GM21723 (cell line): ENCODE results near the gene SPIRE1.
"Not testable (repeated sequence)": the region's sequence is repeated elsewhere in the genome, so short reads cannot be mapped to it uniquely, and the experiment has no call there.

Experiments used
- ATAC-seq: cut with Tn5 transposase; IDR thresholded peaks from one replicate; pipeline ENCODE4 v1.9.1; 2021; ENCODE audit warnings: mild to moderate bottlenecking, moderate library complexity; ENCODE audit not compliant: unreplicated experiment

Gene SPIRE1

GRCh38 chr18:12556946-12557806, 100.7 kb downstream of the SPIRE1 start:
- ATAC-seq: no peak

DNA sequence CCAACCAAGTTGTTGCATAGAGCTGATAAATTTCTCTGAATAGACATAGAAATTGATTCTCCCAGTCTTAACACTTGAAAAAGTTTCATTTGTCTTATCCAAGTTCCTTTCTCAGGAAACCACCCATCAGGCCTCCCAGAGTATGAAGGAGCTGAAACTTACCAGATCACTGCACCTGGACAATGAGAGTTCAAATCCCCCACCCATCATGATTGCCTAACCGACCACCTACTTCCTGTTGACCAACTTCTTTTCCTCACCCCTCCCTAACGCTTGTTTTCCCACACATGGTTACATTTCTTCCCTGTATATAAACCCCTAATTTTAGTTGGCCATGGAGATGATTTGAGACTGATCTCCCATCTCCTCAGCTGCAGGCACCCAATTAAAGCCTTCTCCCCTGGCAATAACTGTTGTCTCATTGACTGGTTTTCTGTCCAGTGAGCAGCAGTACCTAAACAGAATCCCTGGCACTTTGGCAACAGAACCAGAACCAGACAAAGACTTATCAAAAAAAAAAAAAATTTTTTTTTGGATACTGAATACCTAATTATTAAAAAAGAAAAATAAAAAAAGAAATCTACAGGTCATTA, 103.0 kb downstream of the SPIRE1 start:
- no peak for ATAC-seq

- no peak for ATAC-seq
These were observed 105.0 kb downstream of the SPIRE1 start for GRCh38 chr18:12552879-12553242.

DNA sequence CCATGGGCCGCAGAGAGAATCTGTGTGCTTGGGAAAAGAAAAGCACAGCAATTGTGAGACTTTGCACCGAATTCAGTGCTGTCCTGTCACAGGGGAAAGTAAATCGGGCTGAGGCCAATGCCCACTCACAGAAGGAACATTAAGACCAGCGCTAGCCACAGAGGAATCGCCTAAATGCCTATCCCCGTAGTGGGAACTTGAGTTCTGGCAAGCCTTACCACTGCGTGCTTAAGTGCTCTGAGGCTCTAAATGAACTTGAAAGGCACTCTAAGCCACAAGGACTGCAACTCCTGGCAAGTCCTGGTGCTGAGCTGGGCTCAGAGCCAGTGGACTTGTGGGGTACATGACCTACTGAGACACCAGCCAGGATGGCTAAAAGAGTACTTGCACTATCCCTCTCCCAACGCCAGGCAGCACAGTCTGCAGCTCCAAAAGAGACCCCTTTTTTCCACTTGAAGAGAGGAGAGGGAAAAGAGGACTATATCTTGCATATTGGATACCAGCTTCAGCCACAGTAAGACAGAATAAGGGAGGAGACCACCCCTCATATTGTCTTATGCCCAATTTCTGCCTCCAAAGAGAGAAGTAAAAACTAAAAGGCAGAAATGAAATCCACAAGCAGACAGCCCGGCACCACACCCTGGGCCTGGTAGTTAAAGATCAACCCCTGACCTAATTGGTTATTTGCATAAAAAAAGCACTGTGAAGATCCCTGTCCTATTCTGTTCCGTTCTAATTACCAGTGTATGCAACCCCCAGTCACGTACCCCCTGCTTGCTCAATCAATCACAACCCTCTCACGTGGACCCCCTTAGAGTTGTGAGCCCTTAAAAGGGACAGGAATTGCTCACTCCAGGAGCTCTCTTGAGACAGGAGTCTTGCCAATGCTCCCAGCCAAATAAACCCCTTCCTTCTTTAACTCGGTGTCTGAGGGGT, 105.7 kb downstream of the SPIRE1 start:
- ATAC-seq: not testable (repeated sequence)

GRCh38 chr18:12551466-12551865, 106.4 kb downstream of the SPIRE1 start:
- ATAC-seq: not testable (repeated sequence)

- no peak for ATAC-seq
These were observed 114.2 kb downstream of the SPIRE1 start for GRCh38 chr18:12543697-12544096.

DNA sequence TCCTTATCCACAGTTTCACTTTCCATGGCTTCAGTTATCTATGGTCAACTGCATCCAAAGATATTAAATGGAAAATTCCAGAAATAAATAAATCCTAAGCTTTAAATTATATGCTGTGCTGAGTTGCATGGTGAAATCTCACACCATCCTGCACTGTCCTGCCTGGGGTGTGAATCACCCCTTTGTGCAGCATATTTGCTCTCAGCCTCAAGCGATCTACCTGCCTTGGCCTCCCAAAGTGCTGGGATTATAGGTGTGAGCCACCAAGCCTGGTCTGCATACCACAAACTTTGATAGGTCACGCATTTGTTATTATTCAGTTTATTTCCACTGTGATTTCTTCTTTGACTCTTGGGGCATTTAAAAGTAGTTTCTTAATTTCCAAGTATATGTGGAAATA, 117.2 kb downstream of the SPIRE1 start:
- ATAC-seq: no peak

- ATAC-seq: not testable (repeated sequence)
These were observed 118.7 kb downstream of the SPIRE1 start for GRCh38 chr18:12539158-12539557.

DNA sequence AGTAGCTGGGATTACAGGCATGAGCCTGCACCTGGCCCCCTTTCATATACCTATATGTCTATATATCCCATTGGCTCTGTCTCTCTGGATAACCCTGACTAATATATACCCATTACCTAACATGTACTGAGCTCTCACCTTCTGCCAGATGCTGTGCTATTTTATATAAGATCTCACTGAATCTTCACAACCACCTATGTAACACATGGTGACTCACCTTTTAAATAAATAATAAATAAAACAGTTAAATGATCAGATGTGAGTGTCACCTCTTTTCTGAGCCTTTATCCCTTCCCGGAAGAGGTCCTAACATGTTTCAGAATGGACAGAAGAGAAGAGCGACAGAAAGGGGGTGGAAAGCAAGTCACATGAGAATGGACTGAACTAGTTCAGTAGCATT, 123.1 kb downstream of the SPIRE1 start:
- no peak for ATAC-seq

DNA sequence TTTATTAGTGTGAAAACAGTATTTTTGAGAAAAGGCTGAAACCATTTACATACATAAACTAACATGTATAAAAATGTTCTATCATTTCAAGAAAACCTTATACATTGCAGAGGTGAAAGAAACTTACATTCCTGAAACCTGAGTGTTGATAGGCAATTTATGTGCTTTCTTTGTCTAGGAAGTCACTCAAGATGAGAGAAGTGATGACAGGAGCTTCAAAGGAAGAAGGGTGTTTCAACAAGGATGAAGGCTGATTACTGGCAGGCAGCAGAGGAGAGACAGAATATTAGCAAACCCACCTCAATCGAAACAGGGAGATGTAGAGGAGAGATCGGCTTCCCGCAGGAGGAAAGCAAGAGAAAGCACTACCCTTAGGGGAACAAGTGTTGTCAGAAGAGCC, 125.2 kb downstream of the SPIRE1 start:
- ATAC-seq: no peak

DNA sequence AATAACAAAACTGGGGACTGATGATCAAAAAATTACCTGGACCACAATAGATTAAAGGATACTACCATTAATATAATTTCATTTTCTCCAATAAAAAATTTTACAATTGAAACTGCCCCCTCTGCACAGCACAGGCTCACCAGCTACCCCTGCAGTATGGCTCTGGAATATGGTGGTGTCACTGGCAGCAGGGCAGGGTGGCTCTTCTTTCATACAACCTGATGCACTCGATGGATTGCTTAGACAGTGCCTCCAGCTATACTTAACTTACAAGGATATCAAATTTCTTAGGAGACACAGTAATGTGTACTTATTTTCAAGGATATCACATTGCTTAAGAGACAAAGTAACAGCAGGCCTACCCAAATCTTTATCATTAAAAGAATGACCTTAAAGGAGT, 126.2 kb downstream of the SPIRE1 start:
- no peak for ATAC-seq

- no peak for ATAC-seq
These were observed 137.4 kb downstream of the SPIRE1 start for GRCh38 chr18:12520442-12520992.

GRCh38 chr18:12518832-12519531, 138.9 kb downstream of the SPIRE1 start:
- ATAC-seq: no peak

- ATAC-seq: no peak
These were observed 139.6 kb downstream of the SPIRE1 start for GRCh38 chr18:12518326-12518725.

DNA sequence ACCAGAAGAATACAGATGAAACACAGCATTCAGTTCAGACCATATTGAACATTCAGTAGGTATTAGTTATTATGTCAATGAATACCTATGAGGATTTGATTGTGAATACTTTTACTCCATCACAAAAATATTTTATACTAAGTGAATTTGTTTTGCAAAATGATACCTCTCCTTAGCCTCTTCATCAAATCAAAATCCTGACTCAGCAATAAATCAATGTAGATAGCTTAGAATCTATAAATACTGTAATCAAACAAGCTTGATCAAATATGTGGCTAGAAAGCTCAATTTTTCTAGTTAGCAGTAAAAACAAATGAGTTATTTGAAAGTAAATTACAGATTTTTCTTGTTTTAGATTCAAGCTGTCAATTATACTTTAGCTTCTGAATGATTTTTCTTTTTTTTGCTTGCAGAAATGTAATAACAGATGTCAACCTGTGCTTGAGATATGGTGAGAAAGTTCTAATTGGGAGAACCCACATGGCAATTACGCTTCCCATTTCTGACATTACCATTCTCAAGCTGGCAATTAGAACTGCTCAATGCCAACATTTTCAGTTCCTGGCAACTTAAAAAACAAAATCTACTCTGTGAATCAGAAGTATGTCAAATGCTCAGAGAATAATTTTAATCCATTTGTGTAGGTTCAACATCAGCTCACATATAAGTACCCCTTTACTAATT, 140.6 kb downstream of the SPIRE1 start:
- no peak for ATAC-seq

DNA sequence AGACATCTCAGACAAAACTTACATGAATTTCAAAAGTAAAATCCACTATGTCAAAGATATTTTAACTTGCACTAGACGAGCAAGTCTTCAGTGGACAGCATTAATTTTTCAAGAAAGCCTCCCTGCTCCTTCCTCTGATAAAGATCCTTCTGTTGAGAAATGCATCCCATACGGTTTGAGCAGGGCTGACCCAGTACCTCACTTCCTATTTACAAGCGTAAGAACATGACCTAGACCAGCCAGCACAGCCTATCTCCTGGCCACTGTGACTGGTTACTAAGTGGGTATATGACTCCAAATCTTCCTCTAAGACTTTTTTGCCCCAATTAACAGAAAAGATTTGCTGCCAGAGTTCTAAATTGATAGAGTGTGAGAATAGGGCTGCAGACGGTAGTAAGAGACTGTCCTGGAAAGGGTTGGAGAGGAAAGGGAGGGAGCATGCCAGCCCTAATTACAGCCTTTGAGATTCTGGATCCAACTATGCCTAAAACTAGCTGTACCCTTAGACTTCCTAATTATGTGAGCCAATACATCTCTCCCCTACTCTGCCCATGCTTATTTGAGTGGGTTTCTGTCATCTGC, 141.8 kb downstream of the SPIRE1 start:
- no peak for ATAC-seq

GRCh38 chr18:12515550-12515949, 142.4 kb downstream of the SPIRE1 start:
- no peak for ATAC-seq

DNA sequence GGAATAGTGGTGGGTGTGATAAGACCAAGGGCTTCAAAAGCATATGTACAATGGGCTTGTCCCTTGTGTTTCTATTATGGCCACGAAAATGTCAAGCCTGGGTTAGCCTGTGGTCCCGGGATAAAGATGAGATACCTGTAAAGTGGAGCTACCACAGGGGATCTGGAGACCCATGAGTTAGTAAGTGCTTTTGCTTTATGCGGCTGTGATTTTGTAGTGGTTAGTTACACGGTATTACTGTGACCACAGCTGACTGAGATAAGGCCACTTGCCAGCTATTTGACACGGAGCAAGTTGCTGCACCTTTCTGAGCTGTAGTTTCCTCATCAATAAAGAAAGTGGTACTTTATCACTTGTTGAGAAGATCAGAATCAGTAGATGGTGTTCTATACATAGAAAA, 150.9 kb downstream of the SPIRE1 start:
- no peak for ATAC-seq

- no peak for ATAC-seq
These were observed 156.9 kb downstream of the SPIRE1 start for GRCh38 chr18:12500986-12501385.

GRCh38 chr18:12497839-12498238, 160.1 kb downstream of the SPIRE1 start:
- ATAC-seq: no peak
